HL-60 (cell line): Measurements from ENCODE around the gene GJB1.

Source experiments
- DNase-seq, 2 experiments: peaks; one replicate each; pipeline ENCODE4 v3.0.0-alpha.2; 2010 to 2020; ENCODE audit warnings: low read depth in 1 of 2, low spot score in 1 of 2
- H3K27ac ChIP-seq: fragments of 250-450 bp; sonication (Bioruptor Pico); replicated peaks from 2 replicates; pipeline ENCODE4 v1.5.1; 2020; ENCODE audit warnings: mild to moderate bottlenecking, moderate library complexity
- H3K27me3 ChIP-seq: fragments of 250-450 bp; sonication (Bioruptor Pico); 2 replicates; pipeline ENCODE4 v1.5.1; 2021; ENCODE audit warnings: mild to moderate bottlenecking, moderate library complexity; ENCODE audit not compliant: insufficient read depth, poor library complexity, severe bottlenecking
- H3K4me3 ChIP-seq: replicated peaks from 2 replicates; pipeline ENCODE4 v1.5.1; 2011; ENCODE audit warnings: mild to moderate bottlenecking, control low read depth, low read length; ENCODE audit not compliant: insufficient read depth
- GABPA ChIP-seq: IDR thresholded peaks from 2 replicates; pipeline ENCODE4 v1.6.1; 2012; ENCODE audit warnings: low read depth
- POLR2AphosphoS5 ChIP-seq: IDR thresholded peaks from 2 replicates; pipeline ENCODE4 v1.6.1; 2012; ENCODE audit warnings: low read depth
- SPI1 ChIP-seq: IDR thresholded peaks from 2 replicates; pipeline ENCODE4 v1.6.1; 2012; ENCODE audit warnings: low read depth, mild to moderate bottlenecking, borderline replicate concordance
- TF ChIP-seq, protein P1 (sequence below): IDR thresholded peaks from 2 replicates; pipeline ENCODE4 v1.6.1; 2012; ENCODE audit warnings: low read depth; ENCODE audit not compliant: insufficient replicate concordance
- TF ChIP-seq, protein P2 (sequence below): IDR thresholded peaks from one replicate; pipeline ENCODE4 v1.5.1; 2011; ENCODE audit warnings: low read length, control low read depth, inconsistent platforms; ENCODE audit not compliant: insufficient read depth

Gene GJB1

DNA sequence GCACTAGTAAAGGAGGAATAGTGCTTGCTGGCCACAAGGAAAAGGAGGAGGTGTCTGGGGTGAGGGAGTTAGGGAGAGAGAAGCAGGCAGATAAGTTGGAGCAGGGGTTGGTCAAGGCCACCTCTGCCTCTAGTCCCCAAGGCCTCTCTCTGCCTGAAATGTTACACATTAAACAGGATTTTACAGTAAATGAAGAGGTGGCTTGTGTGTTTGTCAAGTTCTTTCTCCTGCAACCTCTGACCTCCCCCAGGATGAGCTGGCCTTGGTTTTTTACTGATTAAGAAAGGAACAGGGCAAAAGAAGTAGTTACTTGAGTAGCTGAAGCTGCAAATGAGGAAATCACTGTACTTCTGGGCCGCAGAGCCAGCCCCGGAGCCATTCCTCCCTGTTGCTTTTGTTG lies 2.0 kb downstream of the GJB1 start:
- peak in 1 of 2 experiments; percentile 9 for DNase-seq
- Histone ChIP-seq H3K27ac (no peak overlapping the region), H3K27me3 (no peaks in the 10 kb centered on the region), H3K4me3 (no peak overlapping the region)
- TF ChIP-seq GABPA = no peak
- TF ChIP-seq, protein P1, sequence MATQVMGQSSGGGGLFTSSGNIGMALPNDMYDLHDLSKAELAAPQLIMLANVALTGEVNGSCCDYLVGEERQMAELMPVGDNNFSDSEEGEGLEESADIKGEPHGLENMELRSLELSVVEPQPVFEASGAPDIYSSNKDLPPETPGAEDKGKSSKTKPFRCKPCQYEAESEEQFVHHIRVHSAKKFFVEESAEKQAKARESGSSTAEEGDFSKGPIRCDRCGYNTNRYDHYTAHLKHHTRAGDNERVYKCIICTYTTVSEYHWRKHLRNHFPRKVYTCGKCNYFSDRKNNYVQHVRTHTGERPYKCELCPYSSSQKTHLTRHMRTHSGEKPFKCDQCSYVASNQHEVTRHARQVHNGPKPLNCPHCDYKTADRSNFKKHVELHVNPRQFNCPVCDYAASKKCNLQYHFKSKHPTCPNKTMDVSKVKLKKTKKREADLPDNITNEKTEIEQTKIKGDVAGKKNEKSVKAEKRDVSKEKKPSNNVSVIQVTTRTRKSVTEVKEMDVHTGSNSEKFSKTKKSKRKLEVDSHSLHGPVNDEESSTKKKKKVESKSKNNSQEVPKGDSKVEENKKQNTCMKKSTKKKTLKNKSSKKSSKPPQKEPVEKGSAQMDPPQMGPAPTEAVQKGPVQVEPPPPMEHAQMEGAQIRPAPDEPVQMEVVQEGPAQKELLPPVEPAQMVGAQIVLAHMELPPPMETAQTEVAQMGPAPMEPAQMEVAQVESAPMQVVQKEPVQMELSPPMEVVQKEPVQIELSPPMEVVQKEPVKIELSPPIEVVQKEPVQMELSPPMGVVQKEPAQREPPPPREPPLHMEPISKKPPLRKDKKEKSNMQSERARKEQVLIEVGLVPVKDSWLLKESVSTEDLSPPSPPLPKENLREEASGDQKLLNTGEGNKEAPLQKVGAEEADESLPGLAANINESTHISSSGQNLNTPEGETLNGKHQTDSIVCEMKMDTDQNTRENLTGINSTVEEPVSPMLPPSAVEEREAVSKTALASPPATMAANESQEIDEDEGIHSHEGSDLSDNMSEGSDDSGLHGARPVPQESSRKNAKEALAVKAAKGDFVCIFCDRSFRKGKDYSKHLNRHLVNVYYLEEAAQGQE = no peak
- TF ChIP-seq POLR2AphosphoS5 = no peak
- no peak for TF ChIP-seq SPI1
- TF ChIP-seq, protein P2, sequence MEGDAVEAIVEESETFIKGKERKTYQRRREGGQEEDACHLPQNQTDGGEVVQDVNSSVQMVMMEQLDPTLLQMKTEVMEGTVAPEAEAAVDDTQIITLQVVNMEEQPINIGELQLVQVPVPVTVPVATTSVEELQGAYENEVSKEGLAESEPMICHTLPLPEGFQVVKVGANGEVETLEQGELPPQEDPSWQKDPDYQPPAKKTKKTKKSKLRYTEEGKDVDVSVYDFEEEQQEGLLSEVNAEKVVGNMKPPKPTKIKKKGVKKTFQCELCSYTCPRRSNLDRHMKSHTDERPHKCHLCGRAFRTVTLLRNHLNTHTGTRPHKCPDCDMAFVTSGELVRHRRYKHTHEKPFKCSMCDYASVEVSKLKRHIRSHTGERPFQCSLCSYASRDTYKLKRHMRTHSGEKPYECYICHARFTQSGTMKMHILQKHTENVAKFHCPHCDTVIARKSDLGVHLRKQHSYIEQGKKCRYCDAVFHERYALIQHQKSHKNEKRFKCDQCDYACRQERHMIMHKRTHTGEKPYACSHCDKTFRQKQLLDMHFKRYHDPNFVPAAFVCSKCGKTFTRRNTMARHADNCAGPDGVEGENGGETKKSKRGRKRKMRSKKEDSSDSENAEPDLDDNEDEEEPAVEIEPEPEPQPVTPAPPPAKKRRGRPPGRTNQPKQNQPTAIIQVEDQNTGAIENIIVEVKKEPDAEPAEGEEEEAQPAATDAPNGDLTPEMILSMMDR = no peak

DNA sequence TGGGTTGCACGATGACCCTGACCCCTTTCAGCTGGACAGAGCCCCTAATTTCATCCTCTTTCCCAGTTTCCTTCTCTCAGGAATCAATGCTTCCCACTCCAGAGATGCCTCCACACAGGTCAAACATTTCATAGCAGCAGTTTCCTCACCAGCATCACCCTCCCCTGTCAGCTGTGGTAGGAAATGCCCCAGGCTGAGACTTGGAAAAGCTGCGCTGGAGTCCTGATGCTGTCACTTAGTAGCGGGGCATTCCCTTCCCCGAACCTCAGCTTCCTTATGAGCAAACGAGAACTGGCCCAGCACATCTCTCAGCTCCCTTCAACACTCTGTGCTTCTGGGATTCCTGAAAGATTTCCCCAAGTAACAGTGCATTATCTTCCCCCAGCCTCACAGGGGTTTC lies 2.7 kb downstream of the GJB1 start:
- no peak for DNase-seq
- H3K27ac ChIP-seq = no peak overlapping the region
- TF ChIP-seq POLR2AphosphoS5 (no peak), SPI1 (no peak), GABPA (no peak)
- TF ChIP-seq, protein P2 = no peak
- TF ChIP-seq, protein P1 = no peak
- no peak overlapping the region for H3K4me3 ChIP-seq
- H3K27me3 ChIP-seq = no peaks in the 10 kb centered on the region

DNA sequence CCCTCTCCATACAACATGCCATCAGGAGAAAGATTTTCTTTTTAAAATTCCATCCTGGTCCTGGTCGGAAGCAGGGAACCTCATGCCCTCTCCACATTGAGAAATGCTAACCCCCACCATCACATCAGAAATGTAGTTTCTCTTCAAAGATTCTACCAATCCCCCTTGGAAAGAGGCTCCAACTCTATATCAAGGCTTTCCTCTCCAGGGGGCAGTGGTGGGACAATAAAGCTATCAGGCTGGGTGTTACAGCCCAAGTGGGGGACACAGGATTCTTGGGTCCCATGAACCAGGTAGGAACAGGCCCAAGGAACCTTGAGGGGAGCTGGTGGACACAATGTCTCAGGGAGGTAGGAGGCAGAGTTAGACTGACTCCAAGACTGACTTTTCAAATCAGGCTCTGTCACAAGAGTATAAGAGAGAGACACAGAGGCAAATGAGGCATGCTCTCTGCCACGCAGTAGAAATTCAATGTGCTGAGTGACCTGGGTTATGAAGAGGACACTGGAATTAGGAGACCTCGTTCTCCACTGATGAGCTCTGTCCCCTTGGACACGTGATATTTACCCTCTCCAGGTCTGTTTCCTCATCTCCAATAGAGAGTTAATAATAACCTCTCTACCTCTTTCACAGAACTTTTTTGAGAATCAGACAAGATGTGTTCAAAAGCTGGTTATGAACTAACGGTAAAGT lies 4.5 kb downstream of the GJB1 start:
- TF ChIP-seq, protein P1 = no peak
- TF ChIP-seq GABPA = no peak
- TF ChIP-seq POLR2AphosphoS5 = no peak
- no peak for TF ChIP-seq SPI1
- TF ChIP-seq, protein P2 = no peak
- H3K4me3 ChIP-seq = no peak overlapping the region
- no peak for DNase-seq
- no peaks in the 10 kb centered on the region for H3K27me3 ChIP-seq
- H3K27ac ChIP-seq = no peak overlapping the region
